Liver (tissue), 9 donors: ENCODE measurements around the gene VWA5A. TPM values are rescaled to one million over a fixed set of nuclear protein-coding genes. Genes with fewer than 3 reads are reported as not detected.

Source experiments
- DNase-seq: peaks from one replicate; pipeline ENCODE4 v3.0.0-alpha.2; 2017; ENCODE audit warnings: low spot score
- H3K27ac ChIP-seq, 2 donors: one replicate each; pipeline ENCODE4 v1.7.0; 2013; ENCODE audit warnings: inconsistent platforms in 2 of 2, low read length in 2 of 2, control low read depth in 1 of 2, low read depth in 1 of 2, mild to moderate bottlenecking in 1 of 2
- H3K27me3 ChIP-seq, 4 donors: one replicate each; pipeline versions ENCODE4 v1.6.1 to v1.7.0; 2013; ENCODE audit warnings: low read length in 3 of 4, inconsistent platforms in 1 of 4, mild to moderate bottlenecking in 1 of 4, moderate library complexity in 1 of 4; ENCODE audit not compliant: control insufficient read depth in 4 of 4, insufficient read depth in 4 of 4
- H3K36me3 ChIP-seq, 4 donors: one replicate each; pipeline versions ENCODE4 v1.6.1 to v1.7.0; 2013; ENCODE audit warnings: low read length in 3 of 4, mild to moderate bottlenecking in 3 of 4, low read depth in 1 of 4, moderate library complexity in 1 of 4; ENCODE audit not compliant: control insufficient read depth in 4 of 4, insufficient read depth in 3 of 4
- H3K4me1 ChIP-seq, 4 donors: one replicate each; pipeline versions ENCODE4 v1.6.1 to v1.7.0; 2013; ENCODE audit warnings: low read length in 3 of 4, mild to moderate bottlenecking in 3 of 4, moderate library complexity in 1 of 4; ENCODE audit not compliant: control insufficient read depth in 4 of 4, insufficient read depth in 4 of 4
- H3K4me3 ChIP-seq, 3 donors: one replicate each; pipeline versions ENCODE4 v1.6.1 to v1.7.0; 2013; ENCODE audit warnings: low read length in 3 of 3, control low read depth in 1 of 3, low read depth in 1 of 3, mild to moderate bottlenecking in 1 of 3
- H3K9ac ChIP-seq, 2 donors: one replicate each; pipeline ENCODE4 v1.7.0; 2013; ENCODE audit warnings: low read length in 2 of 2, mild to moderate bottlenecking in 2 of 2, moderate library complexity in 2 of 2, control low read depth in 1 of 2, low read depth in 1 of 2
- H3K9me3 ChIP-seq, 4 donors: one replicate each; pipeline versions ENCODE4 v1.6.1 to v1.7.0; 2013; ENCODE audit warnings: low read length in 3 of 4; ENCODE audit not compliant: control insufficient read depth in 4 of 4
- CTCF ChIP-seq: fragments of 150-350 bp; IDR thresholded peaks from 2 replicates; pipeline ENCODE4 v1.5.1; 2017; ENCODE audit warnings: improper control_type of control experiment, low read depth, low read length; ENCODE audit not compliant: missing input control
- EGR1 ChIP-seq, 2 donors: IDR thresholded peaks; 2 replicates each; pipeline ENCODE4 v1.6.1; 2016 to 2018; ENCODE audit warnings: antibody characterized with exemption in 2 of 2, low read depth in 2 of 2
- FOXA2 ChIP-seq: IDR thresholded peaks from 2 replicates; pipeline ENCODE4 v1.6.1; 2016; ENCODE audit warnings: antibody characterized with exemption
- GABPA ChIP-seq, 2 donors: IDR thresholded peaks in 1 of 2; conservative IDR thresholded peaks in 1 of 2; 2 replicates each; pipeline ENCODE4 v1.6.1; 2016; ENCODE audit warnings: antibody characterized with exemption in 2 of 2, mild to moderate bottlenecking in 1 of 2, moderate library complexity in 1 of 2
- HNF4G ChIP-seq: IDR thresholded peaks from 2 replicates; pipeline ENCODE4 v1.6.1; 2016; ENCODE audit warnings: antibody characterized with exemption
- MAX ChIP-seq: IDR thresholded peaks from 2 replicates; pipeline ENCODE4 v1.6.1; 2016; ENCODE audit warnings: antibody characterized with exemption
- NR2F2 ChIP-seq: IDR thresholded peaks from 2 replicates; pipeline ENCODE4 v1.6.1; 2016; ENCODE audit warnings: antibody characterized with exemption
- RAD21 ChIP-seq, 2 donors: IDR thresholded peaks; 2 replicates each; pipeline ENCODE4 v1.6.1; 2016; ENCODE audit warnings: antibody characterized with exemption in 2 of 2, mild to moderate bottlenecking in 2 of 2
- RXRA ChIP-seq, 2 donors: IDR thresholded peaks; 2 replicates each; pipeline ENCODE4 v1.6.1; 2017 to 2018; ENCODE audit warnings: antibody characterized with exemption in 2 of 2, mild to moderate bottlenecking in 1 of 2
- SP1 ChIP-seq: IDR thresholded peaks from 2 replicates; pipeline ENCODE4 v1.6.1; 2018; ENCODE audit warnings: antibody characterized with exemption, mild to moderate bottlenecking
- YY1 ChIP-seq: IDR thresholded peaks from 2 replicates; pipeline ENCODE4 v1.6.1; 2016; ENCODE audit warnings: antibody characterized with exemption, mild to moderate bottlenecking
- WGBS: extraction: QIAGEN DNeasy Blood & Tissue Kit; methylation state at CpG from one replicate; pipeline ENCODE4 v1.1.7; 2013; 5-methylcytosine and 5-hydroxymethylcytosine counted together
- polyA plus RNA-seq, 2 donors: library from polyadenylated mRNA; stranded (reverse) in 1 of 2; unstranded in 1 of 2; fragments of 200-250 nt in 1 of 2; fragments of >200 nt in 1 of 2; fragmentation: Nextera tagmentation in 1 of 2; extraction: Ambion mirVana in 1 of 2; gene quantifications; one replicate each; pipeline versions ENCODE4 v1.2.1 to v1.2.3, GENCODE V29; 2013 to 2015
- total RNA-seq, 2 donors: library from RNA; depleted of rRNA; stranded (reverse); fragments of >200 nt; gene quantifications; one replicate each; pipeline ENCODE4 v1.2.3, GENCODE V29; 2014
- TF ChIP-seq, protein P1 (sequence below): IDR thresholded peaks from 2 replicates; pipeline ENCODE4 v1.6.1; 2016; ENCODE audit warnings: antibody characterized with exemption
- TF ChIP-seq, protein P2 (sequence below): IDR thresholded peaks from 2 replicates; pipeline ENCODE4 v1.6.1; 2016; ENCODE audit warnings: antibody characterized with exemption
- TF ChIP-seq, protein P3 (sequence below): IDR thresholded peaks from 2 replicates; pipeline ENCODE4 v1.6.1; 2016; ENCODE audit warnings: antibody characterized with exemption, mild to moderate bottlenecking
- donor health status: healthy.
- donor health status: healthy.
- donor health status: healthy.
- donor health status: healthy.
- donor health status: healthy.

Gene VWA5A
- total and polyA plus RNA-seq, 4 donors, result 2.3 to 5.7 (median 3.7) TPM

DNA sequence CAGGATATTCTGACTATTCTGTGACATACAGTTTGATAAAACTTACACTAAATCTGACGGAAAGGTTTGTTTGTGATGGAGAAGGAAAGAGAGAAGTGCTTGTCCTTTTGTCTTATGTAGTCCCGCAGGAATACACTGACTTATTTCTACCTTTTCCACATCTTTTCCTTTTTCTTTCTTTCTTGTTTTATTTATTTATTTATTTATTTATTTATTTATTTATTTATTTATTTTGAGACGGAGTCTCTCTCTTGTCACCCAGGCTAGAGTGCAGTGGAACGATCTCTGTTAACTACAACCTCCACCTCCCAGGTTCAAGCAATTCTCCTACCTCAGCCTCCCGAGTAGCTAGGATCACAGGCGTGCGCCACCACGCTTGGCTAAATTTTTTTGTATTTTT lies 43.1 kb upstream of the VWA5A start (continued):
- TF ChIP-seq HNF4G, result no peak
- TF ChIP-seq YY1, result no peak
- no peak for TF ChIP-seq RAD21 (IDR thresholded peaks at IDR 0.05)

- TF ChIP-seq RAD21 (IDR thresholded peaks at IDR 0.05) (no peak), SP1 (no peak), GABPA (IDR thresholded peaks at IDR 0.05 in 1 of 2, conservative IDR thresholded peaks at IDR 0.05 in 1 of 2) (no peak), RXRA (IDR thresholded peaks at IDR 0.05) (no peak), EGR1 (IDR thresholded peaks at IDR 0.05; ENCODE audit: low read depth in 2 of 2) (no peak), FOXA2 (no peak), NR2F2 (no peak), YY1 (no peak), CTCF (no peak), MAX (no peak)
- TF ChIP-seq, protein P1, sequence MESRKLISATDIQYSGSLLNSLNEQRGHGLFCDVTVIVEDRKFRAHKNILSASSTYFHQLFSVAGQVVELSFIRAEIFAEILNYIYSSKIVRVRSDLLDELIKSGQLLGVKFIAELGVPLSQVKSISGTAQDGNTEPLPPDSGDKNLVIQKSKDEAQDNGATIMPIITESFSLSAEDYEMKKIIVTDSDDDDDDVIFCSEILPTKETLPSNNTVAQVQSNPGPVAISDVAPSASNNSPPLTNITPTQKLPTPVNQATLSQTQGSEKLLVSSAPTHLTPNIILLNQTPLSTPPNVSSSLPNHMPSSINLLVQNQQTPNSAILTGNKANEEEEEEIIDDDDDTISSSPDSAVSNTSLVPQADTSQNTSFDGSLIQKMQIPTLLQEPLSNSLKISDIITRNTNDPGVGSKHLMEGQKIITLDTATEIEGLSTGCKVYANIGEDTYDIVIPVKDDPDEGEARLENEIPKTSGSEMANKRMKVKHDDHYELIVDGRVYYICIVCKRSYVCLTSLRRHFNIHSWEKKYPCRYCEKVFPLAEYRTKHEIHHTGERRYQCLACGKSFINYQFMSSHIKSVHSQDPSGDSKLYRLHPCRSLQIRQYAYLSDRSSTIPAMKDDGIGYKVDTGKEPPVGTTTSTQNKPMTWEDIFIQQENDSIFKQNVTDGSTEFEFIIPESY, result no peak
- TF ChIP-seq, protein P2, sequence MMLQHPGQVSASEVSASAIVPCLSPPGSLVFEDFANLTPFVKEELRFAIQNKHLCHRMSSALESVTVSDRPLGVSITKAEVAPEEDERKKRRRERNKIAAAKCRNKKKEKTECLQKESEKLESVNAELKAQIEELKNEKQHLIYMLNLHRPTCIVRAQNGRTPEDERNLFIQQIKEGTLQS, result no peak
- TF ChIP-seq, protein P3, sequence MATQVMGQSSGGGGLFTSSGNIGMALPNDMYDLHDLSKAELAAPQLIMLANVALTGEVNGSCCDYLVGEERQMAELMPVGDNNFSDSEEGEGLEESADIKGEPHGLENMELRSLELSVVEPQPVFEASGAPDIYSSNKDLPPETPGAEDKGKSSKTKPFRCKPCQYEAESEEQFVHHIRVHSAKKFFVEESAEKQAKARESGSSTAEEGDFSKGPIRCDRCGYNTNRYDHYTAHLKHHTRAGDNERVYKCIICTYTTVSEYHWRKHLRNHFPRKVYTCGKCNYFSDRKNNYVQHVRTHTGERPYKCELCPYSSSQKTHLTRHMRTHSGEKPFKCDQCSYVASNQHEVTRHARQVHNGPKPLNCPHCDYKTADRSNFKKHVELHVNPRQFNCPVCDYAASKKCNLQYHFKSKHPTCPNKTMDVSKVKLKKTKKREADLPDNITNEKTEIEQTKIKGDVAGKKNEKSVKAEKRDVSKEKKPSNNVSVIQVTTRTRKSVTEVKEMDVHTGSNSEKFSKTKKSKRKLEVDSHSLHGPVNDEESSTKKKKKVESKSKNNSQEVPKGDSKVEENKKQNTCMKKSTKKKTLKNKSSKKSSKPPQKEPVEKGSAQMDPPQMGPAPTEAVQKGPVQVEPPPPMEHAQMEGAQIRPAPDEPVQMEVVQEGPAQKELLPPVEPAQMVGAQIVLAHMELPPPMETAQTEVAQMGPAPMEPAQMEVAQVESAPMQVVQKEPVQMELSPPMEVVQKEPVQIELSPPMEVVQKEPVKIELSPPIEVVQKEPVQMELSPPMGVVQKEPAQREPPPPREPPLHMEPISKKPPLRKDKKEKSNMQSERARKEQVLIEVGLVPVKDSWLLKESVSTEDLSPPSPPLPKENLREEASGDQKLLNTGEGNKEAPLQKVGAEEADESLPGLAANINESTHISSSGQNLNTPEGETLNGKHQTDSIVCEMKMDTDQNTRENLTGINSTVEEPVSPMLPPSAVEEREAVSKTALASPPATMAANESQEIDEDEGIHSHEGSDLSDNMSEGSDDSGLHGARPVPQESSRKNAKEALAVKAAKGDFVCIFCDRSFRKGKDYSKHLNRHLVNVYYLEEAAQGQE, result no peak
- Histone ChIP-seq H3K27me3 (peaks cover 0 to 8% (median 5%) of the 10 kb centered on the region in 4 donors), H3K36me3 (no peaks in the 10 kb centered on the region), H3K9ac (no peak overlapping the region), H3K27ac (no peak overlapping the region), H3K4me3 (no peak overlapping the region), H3K9me3 (no peaks in the 10 kb centered on the region), H3K4me1 (peaks cover 0 to 9% (median 3%) of the 10 kb centered on the region in 4 donors)
- WGBS, result 96% methylated on average over 5 of the region's 5 CpGs
- DNase-seq, result no peak
Observed at GRCh38 chr11:124074554-124074953, 40.7 kb upstream of the VWA5A start.
